ENCODE data around the gene RGS10.

DNA sequence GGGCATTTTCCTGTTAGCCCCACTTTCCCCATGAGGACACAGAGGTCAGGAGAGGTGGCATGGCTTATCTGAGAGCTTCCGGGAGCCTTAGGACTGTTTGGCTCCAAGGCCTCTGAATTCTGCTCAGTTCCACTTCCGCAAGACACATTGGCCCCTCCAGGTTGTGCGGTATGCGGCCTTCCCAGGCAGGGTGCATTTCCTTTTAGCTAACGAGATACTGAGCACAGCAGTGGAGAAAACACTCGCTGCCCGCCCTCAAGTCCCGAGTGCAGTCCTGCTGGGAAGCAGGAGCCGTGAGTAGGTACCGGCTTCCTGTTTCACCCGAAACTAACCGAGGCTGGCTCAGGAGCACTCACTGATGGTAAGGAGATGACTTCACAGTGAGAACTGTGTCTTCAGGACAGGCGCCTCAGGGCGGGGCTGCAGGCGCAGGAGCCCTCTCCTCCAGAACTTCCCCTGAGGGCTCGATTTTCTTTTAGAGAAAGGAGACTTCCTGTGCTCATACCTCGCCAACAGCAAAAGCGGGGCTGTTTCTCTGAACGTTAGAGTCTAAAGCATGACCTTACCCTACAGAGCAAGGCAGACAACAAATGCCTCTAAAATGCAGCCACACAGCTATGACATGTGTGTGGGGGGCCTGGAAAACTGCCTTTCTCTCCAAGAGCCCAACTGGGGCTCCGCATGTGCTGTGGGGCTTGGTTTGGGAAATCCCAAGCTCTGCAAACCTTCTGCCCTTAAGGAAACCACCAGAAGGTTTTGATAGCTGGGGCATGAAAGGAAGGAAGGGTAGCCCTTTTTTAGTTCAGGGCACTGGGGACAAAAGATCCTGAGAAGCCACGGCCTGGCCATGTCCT lies 25.9 kb downstream of the RGS10 start:
- TF ChIP-seq EZH2phosphoT487 (IDR thresholded peaks at IDR 0.05; ENCODE audit: borderline replicate concordance), result no peak
- TF ChIP-seq, protein P1, sequence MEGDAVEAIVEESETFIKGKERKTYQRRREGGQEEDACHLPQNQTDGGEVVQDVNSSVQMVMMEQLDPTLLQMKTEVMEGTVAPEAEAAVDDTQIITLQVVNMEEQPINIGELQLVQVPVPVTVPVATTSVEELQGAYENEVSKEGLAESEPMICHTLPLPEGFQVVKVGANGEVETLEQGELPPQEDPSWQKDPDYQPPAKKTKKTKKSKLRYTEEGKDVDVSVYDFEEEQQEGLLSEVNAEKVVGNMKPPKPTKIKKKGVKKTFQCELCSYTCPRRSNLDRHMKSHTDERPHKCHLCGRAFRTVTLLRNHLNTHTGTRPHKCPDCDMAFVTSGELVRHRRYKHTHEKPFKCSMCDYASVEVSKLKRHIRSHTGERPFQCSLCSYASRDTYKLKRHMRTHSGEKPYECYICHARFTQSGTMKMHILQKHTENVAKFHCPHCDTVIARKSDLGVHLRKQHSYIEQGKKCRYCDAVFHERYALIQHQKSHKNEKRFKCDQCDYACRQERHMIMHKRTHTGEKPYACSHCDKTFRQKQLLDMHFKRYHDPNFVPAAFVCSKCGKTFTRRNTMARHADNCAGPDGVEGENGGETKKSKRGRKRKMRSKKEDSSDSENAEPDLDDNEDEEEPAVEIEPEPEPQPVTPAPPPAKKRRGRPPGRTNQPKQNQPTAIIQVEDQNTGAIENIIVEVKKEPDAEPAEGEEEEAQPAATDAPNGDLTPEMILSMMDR (conservative IDR thresholded peaks at IDR 0.05; ENCODE audit: low read length), result no peak
